ENCODE measurements around the gene PRKAG3. TPM values are rescaled to one million over a fixed set of nuclear protein-coding genes. Genes with fewer than 3 reads are reported as not detected.

Gene PRKAG3
- polyA plus RNA-seq, 1 of the 3 experiments (the other 2 are of a cell fraction): not detected

- Histone ChIP-seq H3K27ac (ENCODE audit: low read depth in 2 of 2, low read length in 1 of 2) (no peak overlapping the region), H3K4me1 (ENCODE audit: control insufficient read depth in 1 of 2, insufficient read depth in 2 of 2, low read depth in 1 of 2, low read length in 1 of 2) (peaks cover 7 to 53% of the 10 kb centered on the region in 2 experiments; a peak in 1 of 4 replicates), H3K9me2 (no peaks in the 10 kb centered on the region), H3K4me3 (ENCODE audit: low read depth in 2 of 2, low read length in 1 of 2) (no peak overlapping the region), H3K9ac (no peak overlapping the region), H3K79me2 (ENCODE audit: insufficient read depth) (no peaks in the 10 kb centered on the region), H2AFZ (ENCODE audit: low read depth) (no peak overlapping the region), H3K4me2 (no peak overlapping the region), H3F3A (replicated peaks; ENCODE audit: insufficient read depth) (no peaks in the 10 kb centered on the region), H3K9me3 (no peaks in the 10 kb centered on the region), H3K27me3 (ENCODE audit: insufficient read depth) (peaks cover 40% of the 10 kb centered on the region), H3K36me3 (replicated peaks in 1 of 2; ENCODE audit: control insufficient read depth in 1 of 2, insufficient read depth in 2 of 2, low read length in 1 of 2) (no peaks in the 10 kb centered on the region), H4K20me1 (ENCODE audit: insufficient read depth) (no peaks in the 10 kb centered on the region)
- TF ChIP-seq ZBTB33 (IDR thresholded peaks at IDR 0.05; ENCODE audit: borderline replicate concordance, low read depth) (no peak), REST (IDR thresholded peaks at IDR 0.05; ENCODE audit: low read depth, low read length) (no peak), SMC3 (IDR thresholded peaks at IDR 0.05; ENCODE audit: low read depth, low read length) (no peak), CHD2 (IDR thresholded peaks at IDR 0.05; ENCODE audit: low read length, partially characterized antibody) (no peak), EZH2phosphoT487 (IDR thresholded peaks at IDR 0.05; ENCODE audit: borderline replicate concordance, low read depth) (no peak), RCOR1 (IDR thresholded peaks at IDR 0.05; ENCODE audit: low read length) (no peak), MEF2A (IDR thresholded peaks at IDR 0.05; ENCODE audit: borderline replicate concordance, low read depth) (no peak)
- DNase-seq: no peak
- 66% methylated on average over 3 of the region's 3 CpGs for WGBS (ENCODE audit: low lambda C conversion rate)
- POLR2A ChIA-PET: no interaction called here
- CTCF ChIA-PET: interaction anchor here (0.8 to 16.1 kb wide), 5 partner anchors 10 to 153 kb away, joined by 3 to 249 read pairs (median 11); partner anchors contain the start of gene WNT10A
These were observed 31.5 kb upstream of the PRKAG3 start for GRCh38 chr2:218863021-218863520.

GRCh38 chr2:218861645-218862318 is 30.2 kb upstream of the PRKAG3 start:
- 84% methylated on average over 7 of the region's 7 CpGs for WGBS (ENCODE audit: low lambda C conversion rate)
- Histone ChIP-seq H3K4me2 (no peak overlapping the region), H3K27me3 (ENCODE audit: insufficient read depth) (peaks cover 46% of the 10 kb centered on the region), H3K36me3 (replicated peaks in 1 of 2; ENCODE audit: control insufficient read depth in 1 of 2, insufficient read depth in 2 of 2, low read length in 1 of 2) (no peaks in the 10 kb centered on the region), H4K20me1 (ENCODE audit: insufficient read depth) (no peaks in the 10 kb centered on the region), H3F3A (replicated peaks; ENCODE audit: insufficient read depth) (no peaks in the 10 kb centered on the region), H3K27ac (ENCODE audit: low read depth in 2 of 2, low read length in 1 of 2) (peak overlapping the region in 1 of 2 experiments; percentile 3; a peak in 1 of 4 replicates), H3K79me2 (ENCODE audit: insufficient read depth) (no peaks in the 10 kb centered on the region), H3K9me2 (no peaks in the 10 kb centered on the region), H3K9me3 (no peaks in the 10 kb centered on the region), H3K4me1 (ENCODE audit: control insufficient read depth in 1 of 2, insufficient read depth in 2 of 2, low read depth in 1 of 2, low read length in 1 of 2) (peaks cover 7 to 63% of the 10 kb centered on the region in 2 experiments; a peak in 1 of 4 replicates), H3K9ac (no peak overlapping the region), H3K4me3 (ENCODE audit: low read depth in 2 of 2, low read length in 1 of 2) (no peak overlapping the region), H2AFZ (ENCODE audit: low read depth) (no peak overlapping the region)
- no peak for DNase-seq
- CTCF ChIA-PET: interaction anchor here (1.0 to 16.1 kb wide), 7 partner anchors 8 to 118 kb away, joined by 3 to 249 read pairs (median 5); partner anchors contain the start of gene WNT10A
- POLR2A ChIA-PET: interaction anchor here (2.4 kb wide), 1 partner anchor 25 kb away, joined by 8 read pairs; no protein-coding TSS in a partner anchor
- no peak for TF ChIP-seq NFIC (IDR thresholded peaks at IDR 0.05; ENCODE audit: borderline replicate concordance)
- TF ChIP-seq ELF1 (IDR thresholded peaks at IDR 0.05): no peak
- no peak for TF ChIP-seq JUND (IDR thresholded peaks at IDR 0.05)
- no peak for TF ChIP-seq RXRA (IDR thresholded peaks at IDR 0.05; ENCODE audit: borderline replicate concordance, low read depth)
- TF ChIP-seq RFX5 (IDR thresholded peaks at IDR 0.05; ENCODE audit: low read length): no peak

All from SK-N-SH (cell line).